Progenitor cell of endocrine pancreas (in vitro differentiated cells): ENCODE results near the gene NEDD8. TPM values are rescaled to one million over a fixed set of nuclear protein-coding genes. Genes with fewer than 3 reads are reported as not detected.
"Not testable (repeated sequence)": the region's sequence is repeated elsewhere in the genome, so short reads cannot be mapped to it uniquely, and the experiment has no call there.

Source experiments
- DNase-seq: peaks from one replicate; pipeline ENCODE4 v3.0.0; 2021; ENCODE audit warnings: low spot score; ENCODE audit not compliant: unreplicated experiment
- H3K27ac Mint-ChIP-seq: 2 replicates; pipeline ENCODE4 v1.8.0; 2021; ENCODE audit warnings: mild to moderate bottlenecking, moderate library complexity, mixed read lengths
- H3K27me3 Mint-ChIP-seq: 2 replicates; pipeline ENCODE4 v1.8.0; 2021; ENCODE audit warnings: mixed read lengths
- H3K36me3 Mint-ChIP-seq: 2 replicates; pipeline ENCODE4 v1.8.0; 2022; ENCODE audit warnings: mixed read lengths; ENCODE audit not compliant: insufficient read depth
- H3K4me1 Mint-ChIP-seq: 2 replicates; pipeline ENCODE4 v1.8.0; 2021; ENCODE audit warnings: low read depth, mixed read lengths
- H3K4me3 Mint-ChIP-seq: 2 replicates; pipeline ENCODE4 v1.8.0; 2021; ENCODE audit warnings: low read depth, mild to moderate bottlenecking, moderate library complexity, mixed read lengths
- H3K9me3 Mint-ChIP-seq: 2 replicates; pipeline ENCODE4 v1.8.0; 2021; ENCODE audit warnings: low read depth, mixed read lengths
- CTCF ChIP-seq: fragments of 200-600 bp; sonication (generic); IDR thresholded peaks from one replicate; pipeline ENCODE4 v1.5.0; 2021; ENCODE audit warnings: antibody characterized with exemption, mild to moderate bottlenecking; ENCODE audit not compliant: unreplicated experiment
- total RNA-seq: library from RNA; stranded (reverse); gene quantifications from 2 replicates; pipeline ENCODE4 v1.2.1, GENCODE V29; 2021

NEDD8 gene
- total RNA-seq, 1 donor from 2014 or later, result 161 TPM

GRCh38 chr14:24219521-24219920 lies 12.6 kb downstream of the NEDD8 start:
- Mint-ChIP-seq H3K36me3 (no peaks in the 10 kb centered on the region), H3K27ac (no peak overlapping the region), H3K27me3 (no peaks in the 10 kb centered on the region), H3K9me3 (no peaks in the 10 kb centered on the region), H3K4me1 (peaks cover 9% of the 10 kb centered on the region), H3K4me3 (no peak overlapping the region)
- no peak for DNase-seq
- no peak for TF ChIP-seq CTCF

GRCh38 chr14:24219080-24219479 lies 13.1 kb downstream of the NEDD8 start:
- no peaks in the 10 kb centered on the region for H3K27me3 Mint-ChIP-seq
- H3K36me3 Mint-ChIP-seq, result no peaks in the 10 kb centered on the region
- no peaks in the 10 kb centered on the region for H3K9me3 Mint-ChIP-seq
- peaks cover 13% of the 10 kb centered on the region for H3K4me1 Mint-ChIP-seq
- no peak overlapping the region for H3K27ac Mint-ChIP-seq
- no peak for TF ChIP-seq CTCF
- no peak for DNase-seq
- H3K4me3 Mint-ChIP-seq, result no peak overlapping the region

GRCh38 chr14:24216876-24217275 lies 15.3 kb downstream of the NEDD8 start:
- H3K27me3 Mint-ChIP-seq, DNase-seq, H3K9me3 Mint-ChIP-seq, H3K4me3 Mint-ChIP-seq, H3K36me3 Mint-ChIP-seq: not testable (repeated sequence)
- H3K27ac Mint-ChIP-seq, result peak overlapping the region; percentile 67
- H3K4me1 Mint-ChIP-seq, result peaks cover 22% of the 10 kb centered on the region

- Mint-ChIP-seq H3K4me3 (peak overlapping the region; percentile 88), H3K27ac (peak overlapping the region; percentile 95), H3K27me3 (no peaks in the 10 kb centered on the region), H3K9me3 (no peaks in the 10 kb centered on the region), H3K4me1 (peaks cover 22% of the 10 kb centered on the region), H3K36me3 (peaks cover 4% of the 10 kb centered on the region)
- no peak for DNase-seq
- TF ChIP-seq CTCF, result no peak
These were observed 15.8 kb downstream of the NEDD8 start for GRCh38 chr14:24216345-24216699.

GRCh38 chr14:24215495-24216344 lies 16.4 kb downstream of the NEDD8 start, which contains the start of gene MDP1:
MDP1 (minus strand) TSS chr14:24216066; CDS start chr14:24215955, 111 bp downstream.
- Mint-ChIP-seq H3K36me3 (peaks cover 4% of the 10 kb centered on the region), H3K27ac (peak within 1 kb of the TSS; percentile 95), H3K4me1 (peaks cover 22% of the 10 kb centered on the region), H3K4me3 (peak within 1 kb of the TSS; percentile 88), H3K27me3 (no peaks in the 10 kb centered on the region), H3K9me3 (no peaks in the 10 kb centered on the region)
- TF ChIP-seq CTCF, result peak; percentile 64
- DNase-seq, result peak; percentile 54
